GM23248 (cell line): Measurements from ENCODE around the gene ZFAND2B. TPM values are rescaled to one million over a fixed set of nuclear protein-coding genes. Genes with fewer than 3 reads are reported as not detected.

Experiments used
- DNase-seq: peaks from one replicate; pipeline ENCODE4 v3.0.0-alpha.2; 2015
- H2AFZ ChIP-seq: fragments of 200-600 bp; sonication (generic); 2 replicates; pipeline ENCODE4 v1.6.1; 2016; ENCODE audit warnings: antibody characterized with exemption
- H3F3A ChIP-seq: fragments of 200-600 bp; sonication (generic); 2 replicates; pipeline ENCODE4 v1.6.1; 2016; ENCODE audit warnings: mild to moderate bottlenecking, antibody characterized with exemption, mixed run types; ENCODE audit not compliant: insufficient read depth
- H3K27ac ChIP-seq: fragments of 200-600 bp; sonication (generic); 2 replicates; pipeline ENCODE4 v1.5.1; 2016; ENCODE audit warnings: mild to moderate bottlenecking
- H3K27me3 ChIP-seq: fragments of 200-600 bp; sonication (generic); replicated peaks from 2 replicates; pipeline ENCODE4 v1.6.1; 2016; ENCODE audit warnings: mild to moderate bottlenecking; ENCODE audit not compliant: insufficient read depth
- H3K36me3 ChIP-seq: fragments of 200-600 bp; sonication (generic); 2 replicates; pipeline ENCODE4 v1.6.1; 2016; ENCODE audit warnings: low read depth, mild to moderate bottlenecking
- H3K4me1 ChIP-seq: fragments of 200-600 bp; sonication (generic); 2 replicates; pipeline ENCODE4 v1.6.1; 2016; ENCODE audit warnings: mild to moderate bottlenecking; ENCODE audit not compliant: insufficient read depth
- H3K4me2 ChIP-seq: fragments of 200-600 bp; sonication (generic); one replicate; pipeline ENCODE4 v1.6.1; 2016; ENCODE audit warnings: mild to moderate bottlenecking; ENCODE audit not compliant: unreplicated experiment
- H3K4me3 ChIP-seq: fragments of 200-600 bp; sonication (generic); 2 replicates; pipeline ENCODE4 v1.5.1; 2016; ENCODE audit warnings: mild to moderate bottlenecking
- H3K79me2 ChIP-seq: fragments of 200-600 bp; sonication (generic); 2 replicates; pipeline ENCODE4 v1.6.1; 2016; ENCODE audit warnings: mild to moderate bottlenecking; ENCODE audit not compliant: insufficient read depth
- H3K9ac ChIP-seq: fragments of 200-600 bp; sonication (generic); 2 replicates; pipeline ENCODE4 v1.6.1; 2016; ENCODE audit warnings: mild to moderate bottlenecking
- H3K9me2 ChIP-seq: fragments of 200-600 bp; sonication (generic); 2 replicates; pipeline ENCODE4 v1.6.1; 2016; ENCODE audit warnings: mixed run types, mild to moderate bottlenecking, moderate library complexity; ENCODE audit not compliant: insufficient read depth
- H3K9me3 ChIP-seq: fragments of 200-600 bp; sonication (generic); one replicate; pipeline ENCODE4 v1.6.1; 2017; ENCODE audit warnings: low read depth
- H4K20me1 ChIP-seq: fragments of 200-600 bp; sonication (generic); 2 replicates; pipeline ENCODE4 v1.6.0; 2016; ENCODE audit not compliant: insufficient read depth
- EZH2 ChIP-seq: fragments of 200-600 bp; sonication (generic); IDR thresholded peaks from 2 replicates; pipeline ENCODE4 v1.6.1; 2018; ENCODE audit warnings: antibody characterized with exemption, mild to moderate bottlenecking; ENCODE audit not compliant: insufficient read depth, poor library complexity, severe bottlenecking
- EZH2phosphoT487 ChIP-seq: fragments of 200-600 bp; sonication (generic); IDR thresholded peaks from 2 replicates; pipeline ENCODE4 v1.6.1; 2018; ENCODE audit warnings: antibody characterized with exemption, moderate library complexity, mild to moderate bottlenecking, low read depth; ENCODE audit not compliant: insufficient read depth
- WGBS, 2 experiments: methylation state at CpG; one replicate each; pipeline ENCODE4 v1.1.6; 2015 to 2017; ENCODE audit warnings: low lambda C conversion rate in 2 of 2, low coverage in 1 of 2; ENCODE audit errors: missing lambda C conversion rate in 2 of 2; 5-methylcytosine and 5-hydroxymethylcytosine counted together
- in situ Hi-C: fragments of 300-500 bp; cut with MboI; formaldehyde crosslinking; loops from 2 replicates; pipeline ENCODE4 v1.15.0; 2020
- polyA plus RNA-seq: library from polyadenylated mRNA; unstranded; fragments of >200 nt; fragmentation: Nextera tagmentation; extraction: Ambion mirVana; gene quantifications from 2 replicates; pipeline ENCODE4 v1.2.1, GENCODE V29; 2016
- total RNA-seq: library from RNA; depleted of rRNA; stranded (reverse); fragments of >200 nt; shearing (Covaris generic); gene quantifications from 2 replicates; pipeline ENCODE4 v1.2.3, GENCODE V29; 2014

ZFAND2B gene
- total and polyA plus RNA-seq, 2 experiments from 2014 or later, result 38.9 to 39.3 TPM

DNA sequence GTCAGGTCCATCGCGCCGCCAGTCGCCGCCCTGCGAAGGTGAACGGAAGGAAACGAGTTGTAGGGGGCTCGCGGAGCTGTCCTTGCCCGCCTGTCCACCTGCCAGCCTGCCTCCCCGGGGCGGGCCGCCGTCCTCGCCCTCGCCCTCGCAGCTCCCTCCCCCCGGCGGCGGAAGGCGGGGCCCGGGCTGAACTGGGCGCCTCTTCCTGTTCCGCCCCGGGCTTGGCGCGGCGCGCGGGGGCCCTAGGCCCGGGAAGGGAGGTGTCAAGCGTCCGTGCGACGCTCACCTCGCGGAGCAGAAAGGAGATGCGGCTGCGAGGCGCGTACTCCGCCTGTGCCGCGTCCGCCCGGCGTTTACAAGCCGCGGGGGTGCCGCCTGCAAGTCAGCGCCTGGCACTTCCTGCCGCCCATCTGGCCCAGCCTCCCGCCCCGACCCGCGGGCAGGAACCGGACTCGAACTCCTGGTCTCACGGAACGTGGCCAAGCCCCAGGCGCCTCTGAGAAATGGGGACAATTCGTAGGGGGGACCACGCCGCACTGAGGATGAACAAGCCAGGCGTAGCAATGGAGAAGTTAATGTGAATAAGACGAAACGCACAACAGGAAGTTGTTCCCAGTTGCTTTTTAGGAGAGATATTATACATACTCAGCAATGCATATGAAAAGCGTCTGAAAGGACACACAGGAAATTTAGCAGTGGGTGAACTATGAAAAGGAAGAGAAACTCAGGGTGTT, 29.6 kb upstream of the ZFAND2B start, which contains the start of gene CNPPD1:
CNPPD1 (minus strand) TSS at position 108 of the 734 bp plus-strand sequence; CDS start at position 11, 97 bp downstream.
- H3F3A ChIP-seq, result peaks cover 8% of the 10 kb centered on the region; the same call in 1 of the 2 replicates
- 0 to 1% methylated on average over 46 to 51 of the region's 69 CpGs for WGBS, 2 experiments
- in situ Hi-C loops, result no loop called here

DNA sequence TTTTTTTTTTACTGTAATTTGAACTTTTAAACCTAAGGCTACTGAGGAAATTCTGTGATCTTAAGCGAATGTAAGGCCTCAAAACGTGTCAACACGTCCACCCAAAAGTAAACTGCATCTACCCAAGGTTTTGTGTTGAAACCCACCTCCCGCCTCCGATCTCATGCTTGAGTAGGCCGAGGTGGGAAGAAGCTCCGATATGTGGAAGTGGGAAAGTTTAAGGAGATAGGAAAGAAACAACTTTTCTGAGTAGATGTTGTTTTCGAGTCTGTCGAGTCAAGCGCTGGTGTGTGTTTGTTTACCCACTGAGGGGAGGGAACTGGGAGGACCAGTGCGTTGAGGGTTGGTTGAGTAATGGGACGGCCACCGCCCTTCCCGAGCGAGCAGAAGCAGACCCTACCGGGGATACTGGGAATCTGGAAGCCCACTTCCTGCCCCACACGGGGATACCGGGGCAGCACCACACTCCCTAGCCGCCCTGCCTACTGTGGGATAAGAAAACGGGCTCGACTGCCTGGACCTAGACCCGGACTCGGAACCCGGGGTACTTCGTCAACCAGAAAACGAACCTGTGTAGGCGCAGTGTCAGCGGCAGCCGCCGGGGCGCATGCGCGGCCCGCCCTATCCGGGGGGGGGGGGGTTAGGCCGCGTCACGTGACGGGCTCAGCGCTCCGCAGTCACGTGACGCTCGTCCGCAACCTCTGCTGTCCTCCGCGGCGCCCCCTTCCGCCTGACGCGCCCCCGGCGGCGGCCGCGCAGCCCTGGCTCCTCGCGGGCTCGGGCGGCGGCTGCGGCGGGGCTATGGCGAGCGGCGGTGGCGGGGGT, 28.8 kb upstream of the ZFAND2B start, which contains the start of gene RETREG2:
RETREG2 (plus strand) TSS at position 724 of the 825 bp plus-strand sequence; CDS start at position 802, 78 bp downstream.
- Histone ChIP-seq H3K27ac (peak within 1 kb of the TSS; percentile 98), H3K9me3 (no peaks in the 10 kb centered on the region), H3K9ac (peak within 1 kb of the TSS; percentile 95), H3K79me2 (peaks cover 49% of the 10 kb centered on the region), H3K4me3 (peak within 1 kb of the TSS; percentile 92), H3K27me3 (no peaks in the 10 kb centered on the region), H3K4me1 (peaks cover 22% of the 10 kb centered on the region), H3K4me2 (peak within 1 kb of the TSS; percentile 100), H2AFZ (peak within 1 kb of the TSS; percentile 79), H3K9me2 (no peaks in the 10 kb centered on the region), H4K20me1 (no peaks in the 10 kb centered on the region; the same call in 1 of the 2 replicates), H3K36me3 (peaks cover 34% of the 10 kb centered on the region; the same call in 1 of the 2 replicates), H3F3A (peaks cover 6% of the 10 kb centered on the region; the same call in 1 of the 2 replicates)
- WGBS, 2 experiments, result 0 to 1% methylated on average over 44 to 54 of the region's 67 CpGs
- TF ChIP-seq EZH2 (no peak), EZH2phosphoT487 (no peak)
- DNase-seq, result peak; percentile 98
- in situ Hi-C loops, result no loop called here

More for the DNA sequence above, 29.6 kb upstream of the ZFAND2B start, which contains the start of gene CNPPD1:
- H3K4me1 ChIP-seq, result peaks cover 22% of the 10 kb centered on the region
- no peaks in the 10 kb centered on the region for H3K9me2 ChIP-seq
- no peaks in the 10 kb centered on the region; the same call in 1 of the 2 replicates for H4K20me1 ChIP-seq
- H3K36me3 ChIP-seq, result peaks cover 26% of the 10 kb centered on the region; the same call in 1 of the 2 replicates
- peak within 1 kb of the TSS; percentile 92 for H3K4me3 ChIP-seq
- peak within 1 kb of the TSS; percentile 95 for H3K9ac ChIP-seq
- no peaks in the 10 kb centered on the region for H3K9me3 ChIP-seq
- H3K27me3 ChIP-seq, result no peaks in the 10 kb centered on the region
- peak within 1 kb of the TSS; percentile 79 for H2AFZ ChIP-seq
- peak; percentile 90 for DNase-seq
- H3K79me2 ChIP-seq, result peaks cover 49% of the 10 kb centered on the region
- TF ChIP-seq EZH2, result no peak
- no peak for TF ChIP-seq EZH2phosphoT487
- peak within 1 kb of the TSS; percentile 98 for H3K4me2 ChIP-seq
- peak within 1 kb of the TSS; percentile 98 for H3K27ac ChIP-seq

DNA sequence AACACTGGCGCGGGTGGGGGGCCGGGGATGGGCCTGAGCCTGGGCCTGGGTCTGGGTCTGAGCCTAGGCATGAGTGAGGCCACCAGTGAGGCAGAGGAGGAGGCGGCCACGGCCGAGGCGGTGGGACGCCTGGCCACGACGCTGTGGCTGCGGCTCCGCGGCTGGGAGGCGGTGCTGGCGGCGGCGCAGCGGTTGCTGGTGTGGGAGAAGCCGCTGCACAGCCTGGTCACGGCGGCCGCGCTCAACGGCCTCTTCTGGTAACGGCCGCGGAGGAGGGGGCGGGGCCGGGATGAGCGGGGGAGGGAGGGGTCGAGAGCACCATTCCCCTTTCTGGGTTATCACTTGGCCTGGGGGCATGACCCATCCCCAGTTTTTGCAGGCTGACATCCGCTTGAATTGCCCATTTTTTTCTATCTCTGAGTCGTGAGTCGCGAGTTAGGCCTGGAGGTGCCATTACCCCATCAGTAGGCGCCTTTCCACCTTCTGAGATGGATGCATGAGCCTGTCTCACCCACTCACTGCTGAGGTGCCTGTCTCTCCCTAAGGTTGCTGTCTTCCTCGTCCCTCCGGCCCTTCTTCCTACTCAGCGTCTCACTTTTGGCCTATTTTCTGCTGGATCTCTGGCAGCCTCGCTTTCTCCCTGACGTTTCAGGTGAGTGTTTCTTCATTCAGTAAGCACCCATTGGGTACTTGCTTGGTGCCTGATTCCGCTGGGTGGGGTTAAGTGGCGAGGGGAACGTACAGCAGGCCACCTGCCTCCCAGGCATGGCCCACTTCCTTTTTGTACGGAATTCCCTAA, 28.0 kb upstream of the ZFAND2B start:
- peaks cover 42% of the 10 kb centered on the region for H3K36me3 ChIP-seq
- H3K79me2 ChIP-seq, result peaks cover 49% of the 10 kb centered on the region
- no peaks in the 10 kb centered on the region for H3K9me3 ChIP-seq
- DNase-seq, result peak; percentile 67
- in situ Hi-C loops, result no loop called here
- peak overlapping the region; percentile 92 for H3K4me3 ChIP-seq
- H3K27ac ChIP-seq, result peak overlapping the region; percentile 98
- peak overlapping the region; percentile 79 for H2AFZ ChIP-seq
- 4 to 11% methylated on average over 19 to 45 of the region's 45 CpGs for WGBS, 2 experiments
- TF ChIP-seq EZH2 (no peak), EZH2phosphoT487 (no peak)
- H3K9me2 ChIP-seq, result no peaks in the 10 kb centered on the region
- H3K4me2 ChIP-seq, result peak overlapping the region; percentile 100
- peak overlapping the region; percentile 95 for H3K9ac ChIP-seq
- H3F3A ChIP-seq, result peaks cover 12% of the 10 kb centered on the region; the same call in 1 of the 2 replicates
- H3K4me1 ChIP-seq, result peaks cover 22% of the 10 kb centered on the region
- H3K27me3 ChIP-seq, result no peaks in the 10 kb centered on the region
- peaks cover 5% of the 10 kb centered on the region; the same call in 1 of the 2 replicates for H4K20me1 ChIP-seq
